HUES48 (cell line): ENCODE data around the gene AGAP4.
"Not testable (repeated sequence)": the region's sequence is repeated elsewhere in the genome, so short reads cannot be mapped to it uniquely, and the experiment has no call there.

Experiments
- H3K27ac ChIP-seq: one replicate; pipeline ENCODE4 v1.7.0; 2013; ENCODE audit warnings: low read depth, low read length, inconsistent platforms
- H3K27me3 ChIP-seq: 2 replicates; pipeline ENCODE4 v1.6.1; 2013; ENCODE audit warnings: mild to moderate bottlenecking, low read length; ENCODE audit not compliant: control insufficient read depth, insufficient read depth
- H3K36me3 ChIP-seq: 2 replicates; pipeline ENCODE4 v1.6.1; 2013; ENCODE audit warnings: low read length; ENCODE audit not compliant: control insufficient read depth, insufficient read depth
- H3K4me1 ChIP-seq: 2 replicates; pipeline ENCODE4 v1.6.1; 2013; ENCODE audit warnings: mild to moderate bottlenecking, low read length; ENCODE audit not compliant: control insufficient read depth, insufficient read depth
- H3K4me3 ChIP-seq: 2 replicates; pipeline ENCODE4 v1.5.1; 2013; ENCODE audit warnings: mild to moderate bottlenecking, low read depth, low read length
- H3K9ac ChIP-seq: 2 replicates; pipeline ENCODE4 v1.6.1; 2013; ENCODE audit warnings: mild to moderate bottlenecking, low read depth, low read length, moderate library complexity
- H3K9me3 ChIP-seq: 2 replicates; pipeline ENCODE4 v1.6.1; 2013; ENCODE audit warnings: low read length; ENCODE audit not compliant: control insufficient read depth, insufficient read depth

The AGAP4 gene

GRCh38 chr10:45819552-45819951 is 27.7 kb downstream of the AGAP4 start:
- Histone ChIP-seq H3K27me3 (no peaks in the 10 kb centered on the region), H3K4me1 (no peaks in the 10 kb centered on the region)

DNA sequence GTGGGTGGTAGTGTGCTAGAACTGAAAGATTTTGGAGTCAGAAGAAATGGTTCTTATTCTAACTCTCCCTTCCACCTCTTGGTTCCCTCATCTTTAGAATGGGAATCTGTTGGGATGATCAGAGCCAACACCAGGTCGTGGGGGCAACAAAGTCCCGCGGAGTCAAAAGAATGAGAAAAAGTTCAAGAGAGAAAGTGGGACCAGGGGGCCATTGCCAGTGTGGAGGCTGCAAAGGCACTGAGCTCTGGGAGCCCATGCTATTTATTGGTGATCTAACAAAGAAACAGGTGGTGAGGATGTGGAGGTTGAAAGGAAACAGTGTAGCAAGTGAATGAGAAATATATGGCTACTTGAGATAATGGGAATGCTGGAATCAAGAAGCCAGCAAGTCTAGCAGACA is 29.4 kb downstream of the AGAP4 start:
- no peak overlapping the region for H3K27ac ChIP-seq
- no peak overlapping the region for H3K9ac ChIP-seq
- H3K9me3 ChIP-seq: no peaks in the 10 kb centered on the region
- H3K27me3 ChIP-seq: no peaks in the 10 kb centered on the region
- H3K4me3 ChIP-seq: no peak overlapping the region
- H3K36me3 ChIP-seq: no peaks in the 10 kb centered on the region
- H3K4me1 ChIP-seq: no peaks in the 10 kb centered on the region

More at GRCh38 chr10:45819552-45819951, 27.7 kb downstream of the AGAP4 start:
- Histone ChIP-seq H3K9me3 (no peaks in the 10 kb centered on the region), H3K27ac (no peak overlapping the region), H3K36me3 (no peaks in the 10 kb centered on the region), H3K4me3 (no peak overlapping the region), H3K9ac (no peak overlapping the region)

DNA sequence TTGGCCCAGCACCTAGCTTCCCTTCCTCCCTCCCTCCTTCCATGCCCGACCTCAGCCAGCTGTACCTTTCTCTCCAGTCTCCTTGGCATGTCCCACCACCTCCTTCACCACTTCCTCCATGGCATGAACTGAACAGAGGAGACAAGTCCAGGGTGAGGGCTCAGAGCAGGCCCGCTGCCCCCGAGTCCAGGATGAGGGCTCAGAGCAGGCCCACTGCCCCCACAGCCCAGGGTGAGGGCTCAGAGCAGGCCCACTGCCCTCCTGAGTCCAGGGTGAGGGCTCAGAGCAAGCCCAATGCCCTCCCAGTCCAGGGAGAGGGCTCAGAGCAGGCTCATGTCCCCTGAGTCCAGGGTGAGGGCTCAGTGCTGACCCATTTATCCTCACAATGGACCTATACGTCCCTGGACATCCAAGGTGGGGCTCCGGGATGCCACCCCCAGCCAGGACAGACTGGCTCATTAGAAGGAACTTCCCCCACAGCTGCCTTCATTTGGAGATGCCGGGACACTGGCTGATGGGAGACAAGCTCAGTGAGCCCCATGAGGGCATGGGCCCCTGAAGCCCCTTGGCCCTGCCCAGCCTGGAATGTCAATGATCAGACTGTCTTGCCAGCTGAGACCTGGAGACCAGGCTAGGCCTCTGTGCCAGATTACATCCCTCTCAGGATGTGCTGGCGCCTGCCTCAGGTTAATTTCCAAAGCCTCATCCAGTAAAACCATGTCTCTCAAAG is 30.0 kb downstream of the AGAP4 start:
- Histone ChIP-seq H3K4me3 (no peak overlapping the region), H3K9ac (no peak overlapping the region), H3K9me3 (no peaks in the 10 kb centered on the region), H3K36me3 (no peaks in the 10 kb centered on the region), H3K27me3 (no peaks in the 10 kb centered on the region), H3K27ac (no peak overlapping the region), H3K4me1 (no peaks in the 10 kb centered on the region)

DNA sequence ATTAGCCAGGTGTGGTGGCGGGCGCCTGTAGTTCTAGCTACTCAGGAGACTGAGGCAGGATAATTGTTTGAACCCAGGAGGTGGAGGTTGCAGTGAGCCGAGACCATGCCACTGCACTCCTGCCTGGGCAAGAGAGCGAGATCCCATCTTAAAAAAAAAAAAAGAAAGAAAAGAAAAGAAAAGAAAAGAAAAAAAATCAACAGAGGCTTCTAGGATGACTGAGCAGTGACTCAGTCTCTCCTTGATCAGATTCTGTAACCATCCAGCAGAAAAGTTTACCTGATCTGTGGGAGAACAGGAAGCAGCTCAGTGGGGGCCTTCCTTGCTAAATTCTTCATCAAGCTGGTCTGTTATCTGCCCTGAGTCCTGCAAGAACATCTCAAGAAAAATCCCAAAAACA is 33.2 kb downstream of the AGAP4 start:
- H3K9me3 ChIP-seq, H3K27me3 ChIP-seq, H3K9ac ChIP-seq, H3K4me3 ChIP-seq, H3K4me1 ChIP-seq, H3K36me3 ChIP-seq: not testable (repeated sequence)
- H3K27ac ChIP-seq: peak overlapping the region; percentile 56

- not testable (repeated sequence) for H3K36me3 ChIP-seq, H3K4me1 ChIP-seq, H3K9me3 ChIP-seq, H3K27me3 ChIP-seq, H3K4me3 ChIP-seq, H3K27ac ChIP-seq, H3K9ac ChIP-seq
These were observed 34.3 kb downstream of the AGAP4 start for GRCh38 chr10:45812959-45813358.

- Histone ChIP-seq H3K9ac (no peak overlapping the region), H3K27me3 (no peaks in the 10 kb centered on the region), H3K36me3 (no peaks in the 10 kb centered on the region), H3K4me1 (no peaks in the 10 kb centered on the region), H3K4me3 (no peak overlapping the region), H3K9me3 (no peaks in the 10 kb centered on the region), H3K27ac (no peak overlapping the region)
These were observed 36.2 kb downstream of the AGAP4 start for GRCh38 chr10:45811075-45811474.

DNA sequence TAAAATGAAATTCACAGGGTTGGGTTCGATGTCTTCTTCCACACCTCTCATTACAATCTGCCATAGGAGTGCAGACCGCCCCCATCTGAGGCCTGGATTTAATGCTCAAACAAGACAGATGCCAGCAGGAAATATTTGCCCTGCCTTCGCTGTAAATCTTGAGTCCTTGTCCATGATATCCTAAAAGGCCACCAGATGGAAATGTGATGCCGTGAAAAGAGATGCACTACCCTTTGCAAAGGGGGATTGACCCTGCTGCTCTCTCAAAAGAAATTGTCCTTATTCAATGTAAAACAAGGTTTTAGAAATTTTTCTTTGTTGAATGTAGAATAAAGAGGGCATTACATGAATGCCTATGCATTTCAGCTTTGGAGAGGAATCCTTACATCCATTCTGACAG is 37.5 kb downstream of the AGAP4 start:
- no peak overlapping the region for H3K4me3 ChIP-seq
- H3K4me1 ChIP-seq: no peaks in the 10 kb centered on the region
- H3K9ac ChIP-seq: no peak overlapping the region
- H3K27me3 ChIP-seq: no peaks in the 10 kb centered on the region
- no peaks in the 10 kb centered on the region for H3K9me3 ChIP-seq
- H3K36me3 ChIP-seq: no peaks in the 10 kb centered on the region
- H3K27ac ChIP-seq: no peak overlapping the region

DNA sequence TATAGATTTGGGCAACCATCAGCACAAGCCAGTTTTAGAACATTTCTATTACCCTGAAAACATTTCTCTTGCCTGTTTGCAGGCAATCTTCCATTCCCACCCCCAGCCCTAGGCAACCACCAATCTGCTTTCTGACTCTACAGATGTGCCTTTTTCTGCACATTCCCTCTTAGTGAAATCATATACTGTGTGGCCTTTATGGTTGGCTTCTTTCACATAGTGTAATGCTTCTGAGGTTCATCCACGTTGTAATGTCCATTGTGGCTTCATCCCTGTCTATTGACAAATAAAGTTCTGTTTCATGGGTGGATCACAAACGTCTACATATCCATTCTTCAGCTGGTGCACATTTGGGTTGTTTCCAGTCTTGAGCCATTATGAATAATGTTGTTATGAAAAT is 42.3 kb downstream of the AGAP4 start:
- H3K9me3 ChIP-seq, H3K36me3 ChIP-seq, H3K27ac ChIP-seq, H3K4me1 ChIP-seq, H3K27me3 ChIP-seq, H3K4me3 ChIP-seq, H3K9ac ChIP-seq: not testable (repeated sequence)

DNA sequence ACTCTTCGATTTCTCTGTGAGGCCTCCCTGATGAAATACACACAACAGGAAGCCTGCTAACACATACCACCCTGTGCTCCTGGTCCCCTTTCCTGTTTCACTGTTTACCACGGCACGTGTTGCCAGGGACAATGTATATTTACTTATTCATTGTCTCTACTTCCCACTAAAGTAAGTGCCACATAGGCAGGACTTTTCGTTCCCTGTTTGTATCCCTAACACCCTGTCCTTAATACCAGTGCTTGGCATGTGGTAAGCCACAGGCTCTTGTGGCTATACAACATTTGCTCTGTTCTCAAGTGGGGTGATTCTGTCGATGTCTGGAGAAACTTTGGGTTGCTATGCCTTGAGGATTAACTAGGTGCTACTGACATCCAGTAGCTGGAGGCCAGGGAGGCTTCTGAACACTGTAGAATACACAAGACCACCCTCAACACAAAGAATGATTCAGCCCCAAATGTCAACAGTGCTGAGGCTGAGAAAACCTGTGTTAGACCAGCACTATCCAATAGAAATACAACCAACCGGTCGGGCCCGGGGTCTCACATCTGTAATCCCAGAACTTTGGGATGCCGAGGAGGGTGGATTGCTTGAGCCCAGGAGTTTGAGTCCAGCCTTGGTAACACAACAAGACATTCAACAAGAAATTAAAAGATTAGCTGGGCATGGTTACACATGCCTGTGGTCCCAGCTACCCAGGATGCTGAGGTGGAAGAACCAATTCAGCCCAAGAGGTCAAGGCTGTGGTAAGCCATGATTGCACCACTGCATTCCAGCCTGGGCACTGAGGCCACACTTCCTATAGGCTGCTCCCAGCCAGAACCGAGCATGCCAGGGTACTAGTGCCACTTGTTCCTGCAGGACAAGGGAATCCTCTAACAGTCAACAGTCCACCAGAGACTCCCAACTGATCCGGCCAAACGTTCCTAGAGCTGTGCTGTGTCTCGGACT is 44.0 kb downstream of the AGAP4 start:
- H3K27ac ChIP-seq, H3K4me1 ChIP-seq, H3K9me3 ChIP-seq, H3K27me3 ChIP-seq, H3K36me3 ChIP-seq, H3K9ac ChIP-seq, H3K4me3 ChIP-seq: not testable (repeated sequence)

GRCh38 chr10:45794761-45795160 is 52.5 kb downstream of the AGAP4 start:
- not testable (repeated sequence) for H3K4me1 ChIP-seq, H3K27ac ChIP-seq

GRCh38 chr10:45790694-45791426 is 56.4 kb downstream of the AGAP4 start:
- not testable (repeated sequence) for H3K27ac ChIP-seq, H3K4me1 ChIP-seq, H3K9me3 ChIP-seq, H3K27me3 ChIP-seq, H3K4me3 ChIP-seq, H3K9ac ChIP-seq
- peaks cover 11% of the 10 kb centered on the region for H3K36me3 ChIP-seq

More at GRCh38 chr10:45794761-45795160, 52.5 kb downstream of the AGAP4 start:
- not testable (repeated sequence) for H3K27me3 ChIP-seq, H3K9me3 ChIP-seq, H3K36me3 ChIP-seq, H3K4me3 ChIP-seq, H3K9ac ChIP-seq
